Endothelial cell (in vitro differentiated cells): ENCODE results near the gene GALNT12. TPM values are rescaled to one million over a fixed set of nuclear protein-coding genes. Genes with fewer than 3 reads are reported as not detected.

Experiments used
- DNase-seq: peaks from one replicate; pipeline ENCODE4 v3.0.0; 2021; ENCODE audit warnings: low spot score
- H3K27ac Mint-ChIP-seq: one replicate; pipeline ENCODE4 v1.8.0; 2021; ENCODE audit warnings: mixed read lengths, inconsistent platforms; ENCODE audit not compliant: unreplicated experiment
- H3K27me3 Mint-ChIP-seq: one replicate; pipeline ENCODE4 v1.8.0; 2021; ENCODE audit warnings: mild to moderate bottlenecking, moderate library complexity, mixed read lengths, inconsistent platforms; ENCODE audit not compliant: unreplicated experiment
- H3K36me3 Mint-ChIP-seq: one replicate; pipeline ENCODE4 v1.8.0; 2021; ENCODE audit warnings: mild to moderate bottlenecking, low read depth, mixed read lengths, inconsistent platforms; ENCODE audit not compliant: unreplicated experiment
- H3K4me1 Mint-ChIP-seq: one replicate; pipeline ENCODE4 v1.8.0; 2021; ENCODE audit warnings: mild to moderate bottlenecking, mixed read lengths, inconsistent platforms; ENCODE audit not compliant: unreplicated experiment
- H3K4me3 Mint-ChIP-seq: one replicate; pipeline ENCODE4 v1.8.0; 2021; ENCODE audit warnings: mild to moderate bottlenecking, mixed read lengths, inconsistent platforms; ENCODE audit not compliant: unreplicated experiment
- H3K9me3 Mint-ChIP-seq: one replicate; pipeline ENCODE4 v1.8.0; 2021; ENCODE audit warnings: mixed read lengths, inconsistent platforms; ENCODE audit not compliant: unreplicated experiment
- CTCF ChIP-seq: fragments of 200-600 bp; sonication (generic); IDR thresholded peaks from one replicate; pipeline ENCODE4 v1.5.0; 2021; ENCODE audit warnings: antibody characterized with exemption; ENCODE audit not compliant: unreplicated experiment
- long read RNA-seq: library from polyadenylated mRNA; unstranded; transcript quantifications from one replicate; pipeline ENCODE4 v2.0.0, GENCODE V29; 2020; ENCODE audit not compliant: unreplicated experiment
- total RNA-seq: library from RNA; stranded (reverse); fragmentation: NEBNext Ultra II Directional; extraction: Animal tissue kit (Norgen Biotek cat#: 25700); gene quantifications from one replicate; pipeline ENCODE4 v1.2.1, GENCODE V29; 2021; ENCODE audit not compliant: unreplicated experiment

GALNT12 gene, protein sequence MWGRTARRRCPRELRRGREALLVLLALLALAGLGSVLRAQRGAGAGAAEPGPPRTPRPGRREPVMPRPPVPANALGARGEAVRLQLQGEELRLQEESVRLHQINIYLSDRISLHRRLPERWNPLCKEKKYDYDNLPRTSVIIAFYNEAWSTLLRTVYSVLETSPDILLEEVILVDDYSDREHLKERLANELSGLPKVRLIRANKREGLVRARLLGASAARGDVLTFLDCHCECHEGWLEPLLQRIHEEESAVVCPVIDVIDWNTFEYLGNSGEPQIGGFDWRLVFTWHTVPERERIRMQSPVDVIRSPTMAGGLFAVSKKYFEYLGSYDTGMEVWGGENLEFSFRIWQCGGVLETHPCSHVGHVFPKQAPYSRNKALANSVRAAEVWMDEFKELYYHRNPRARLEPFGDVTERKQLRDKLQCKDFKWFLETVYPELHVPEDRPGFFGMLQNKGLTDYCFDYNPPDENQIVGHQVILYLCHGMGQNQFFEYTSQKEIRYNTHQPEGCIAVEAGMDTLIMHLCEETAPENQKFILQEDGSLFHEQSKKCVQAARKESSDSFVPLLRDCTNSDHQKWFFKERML
- 1.7 TPM for total RNA-seq
- long read RNA-seq, partial matches to known transcripts = 0 of 1 reads
- long read RNA-seq, other reads (novel, unspliced or antisense) = 0 of 1 reads

- H3K27ac Mint-ChIP-seq = no peak within 1 kb of the TSS
- DNase-seq = peak; percentile 17
- peak within 1 kb of the TSS; percentile 86 for H3K4me3 Mint-ChIP-seq
- no peaks in the 10 kb centered on the region for H3K9me3 Mint-ChIP-seq
- TF ChIP-seq CTCF = no peak
- H3K36me3 Mint-ChIP-seq = no peaks in the 10 kb centered on the region
- H3K4me1 Mint-ChIP-seq = peaks cover 9% of the 10 kb centered on the region
- peaks cover 19% of the 10 kb centered on the region for H3K27me3 Mint-ChIP-seq
Observed at GRCh38 chr9:98807070-98807813, at the start of gene GALNT12. TSS of gene GALNT12 (plus strand) at chr9:98807670. CDS start at chr9:98807699, 29 bp downstream.

- Mint-ChIP-seq H3K27me3 (peaks cover 3% of the 10 kb centered on the region), H3K4me1 (no peaks in the 10 kb centered on the region), H3K27ac (no peak overlapping the region), H3K4me3 (no peak overlapping the region), H3K9me3 (no peaks in the 10 kb centered on the region), H3K36me3 (peaks cover 6% of the 10 kb centered on the region)
- no peak for TF ChIP-seq CTCF
- no peak for DNase-seq
Observed at GRCh38 chr9:98760231-98760630, 47.2 kb upstream of the GALNT12 start.

- no peaks in the 10 kb centered on the region for H3K9me3 Mint-ChIP-seq
- no peaks in the 10 kb centered on the region for H3K4me1 Mint-ChIP-seq
- H3K27ac Mint-ChIP-seq = no peak overlapping the region
- no peak for DNase-seq
- no peaks in the 10 kb centered on the region for H3K36me3 Mint-ChIP-seq
- TF ChIP-seq CTCF = no peak
- peaks cover 3% of the 10 kb centered on the region for H3K27me3 Mint-ChIP-seq
- no peak overlapping the region for H3K4me3 Mint-ChIP-seq
Observed at GRCh38 chr9:98763986-98764745, 43.3 kb upstream of the GALNT12 start.

GRCh38 chr9:98765256-98765655 is 42.2 kb upstream of the GALNT12 start:
- Mint-ChIP-seq H3K36me3 (peaks cover 5% of the 10 kb centered on the region), H3K4me1 (no peaks in the 10 kb centered on the region), H3K4me3 (no peak overlapping the region), H3K9me3 (no peaks in the 10 kb centered on the region), H3K27ac (no peak overlapping the region), H3K27me3 (peaks cover 3% of the 10 kb centered on the region)
- no peak for TF ChIP-seq CTCF
- DNase-seq = no peak
